Loucy (cell line): ENCODE results near the gene KIAA1210.

Source experiments
- EZH2phosphoT487 ChIP-seq: fragments of 200-600 bp; IDR thresholded peaks from 2 replicates; pipeline ENCODE4 v1.6.1; 2018; ENCODE audit warnings: antibody characterized with exemption, mild to moderate bottlenecking, moderate library complexity, borderline replicate concordance
- TF ChIP-seq, protein P1 (sequence below): fragments of 200-600 bp; sonication (generic); conservative IDR thresholded peaks from 2 replicates; pipeline ENCODE4 v1.5.1; 2014; ENCODE audit warnings: mild to moderate bottlenecking, antibody characterized with exemption, low read length

DNA sequence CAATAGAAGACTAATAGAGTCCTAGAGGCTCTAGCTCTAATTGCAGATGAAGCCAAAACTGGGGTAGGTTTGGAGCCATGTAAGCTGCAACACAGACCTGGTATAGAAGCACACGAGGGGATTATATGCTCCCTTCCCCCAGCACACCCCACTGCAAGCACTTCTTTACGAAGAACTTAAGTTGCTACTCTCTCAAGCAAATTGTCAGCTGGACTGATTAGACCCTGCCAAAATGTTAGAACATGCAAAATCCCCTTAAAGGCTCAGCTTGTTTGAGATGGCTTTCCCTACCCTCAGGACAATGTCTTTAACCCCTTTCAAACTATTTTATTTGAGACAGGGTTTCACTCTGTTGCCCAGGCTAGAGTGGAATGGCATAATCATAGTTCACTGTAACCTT is 4.7 kb upstream of the KIAA1210 start:
- TF ChIP-seq, protein P1, sequence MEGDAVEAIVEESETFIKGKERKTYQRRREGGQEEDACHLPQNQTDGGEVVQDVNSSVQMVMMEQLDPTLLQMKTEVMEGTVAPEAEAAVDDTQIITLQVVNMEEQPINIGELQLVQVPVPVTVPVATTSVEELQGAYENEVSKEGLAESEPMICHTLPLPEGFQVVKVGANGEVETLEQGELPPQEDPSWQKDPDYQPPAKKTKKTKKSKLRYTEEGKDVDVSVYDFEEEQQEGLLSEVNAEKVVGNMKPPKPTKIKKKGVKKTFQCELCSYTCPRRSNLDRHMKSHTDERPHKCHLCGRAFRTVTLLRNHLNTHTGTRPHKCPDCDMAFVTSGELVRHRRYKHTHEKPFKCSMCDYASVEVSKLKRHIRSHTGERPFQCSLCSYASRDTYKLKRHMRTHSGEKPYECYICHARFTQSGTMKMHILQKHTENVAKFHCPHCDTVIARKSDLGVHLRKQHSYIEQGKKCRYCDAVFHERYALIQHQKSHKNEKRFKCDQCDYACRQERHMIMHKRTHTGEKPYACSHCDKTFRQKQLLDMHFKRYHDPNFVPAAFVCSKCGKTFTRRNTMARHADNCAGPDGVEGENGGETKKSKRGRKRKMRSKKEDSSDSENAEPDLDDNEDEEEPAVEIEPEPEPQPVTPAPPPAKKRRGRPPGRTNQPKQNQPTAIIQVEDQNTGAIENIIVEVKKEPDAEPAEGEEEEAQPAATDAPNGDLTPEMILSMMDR, result no peak
- no peak for TF ChIP-seq EZH2phosphoT487
